GM06990 (cell line): Measurements from ENCODE around the gene CYSTM1.
A peak's percentile ranks its signal among the peaks of the same experiment; 100 is the strongest.

Experiments used
- DNase-seq: peaks from one replicate; pipeline ENCODE4 v3.0.0-alpha.2; 2011; ENCODE audit not compliant: insufficient read length; ENCODE audit errors: extremely low read depth
- H3K27me3 ChIP-seq: replicated peaks from 2 replicates; pipeline ENCODE4 v1.6.0; 2011; ENCODE audit warnings: low read length; ENCODE audit not compliant: control insufficient read depth, insufficient read depth
- H3K36me3 ChIP-seq: 2 replicates; pipeline ENCODE4 v1.5.1; 2011; ENCODE audit warnings: low read length; ENCODE audit not compliant: control insufficient read depth, insufficient read depth
- H3K4me3 ChIP-seq: replicated peaks from 2 replicates; pipeline ENCODE4 v1.5.1; 2011; ENCODE audit warnings: low read depth, mild to moderate bottlenecking, control low read depth, low read length
- TF ChIP-seq, protein P1 (sequence below): IDR thresholded peaks from 2 replicates; pipeline ENCODE4 v1.5.1; 2011; ENCODE audit warnings: low read length, control low read depth, mild to moderate bottlenecking, inconsistent platforms; ENCODE audit not compliant: insufficient read depth, poor library complexity, severe bottlenecking

CYSTM1 gene

GRCh38 chr5:140221697-140222223, 46.8 kb downstream of the CYSTM1 start:
- TF ChIP-seq, protein P1, sequence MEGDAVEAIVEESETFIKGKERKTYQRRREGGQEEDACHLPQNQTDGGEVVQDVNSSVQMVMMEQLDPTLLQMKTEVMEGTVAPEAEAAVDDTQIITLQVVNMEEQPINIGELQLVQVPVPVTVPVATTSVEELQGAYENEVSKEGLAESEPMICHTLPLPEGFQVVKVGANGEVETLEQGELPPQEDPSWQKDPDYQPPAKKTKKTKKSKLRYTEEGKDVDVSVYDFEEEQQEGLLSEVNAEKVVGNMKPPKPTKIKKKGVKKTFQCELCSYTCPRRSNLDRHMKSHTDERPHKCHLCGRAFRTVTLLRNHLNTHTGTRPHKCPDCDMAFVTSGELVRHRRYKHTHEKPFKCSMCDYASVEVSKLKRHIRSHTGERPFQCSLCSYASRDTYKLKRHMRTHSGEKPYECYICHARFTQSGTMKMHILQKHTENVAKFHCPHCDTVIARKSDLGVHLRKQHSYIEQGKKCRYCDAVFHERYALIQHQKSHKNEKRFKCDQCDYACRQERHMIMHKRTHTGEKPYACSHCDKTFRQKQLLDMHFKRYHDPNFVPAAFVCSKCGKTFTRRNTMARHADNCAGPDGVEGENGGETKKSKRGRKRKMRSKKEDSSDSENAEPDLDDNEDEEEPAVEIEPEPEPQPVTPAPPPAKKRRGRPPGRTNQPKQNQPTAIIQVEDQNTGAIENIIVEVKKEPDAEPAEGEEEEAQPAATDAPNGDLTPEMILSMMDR, result no peak
- Histone ChIP-seq H3K36me3 (no peaks in the 10 kb centered on the region), H3K27me3 (no peaks in the 10 kb centered on the region), H3K4me3 (no peak overlapping the region)
- DNase-seq, result no peak

DNA sequence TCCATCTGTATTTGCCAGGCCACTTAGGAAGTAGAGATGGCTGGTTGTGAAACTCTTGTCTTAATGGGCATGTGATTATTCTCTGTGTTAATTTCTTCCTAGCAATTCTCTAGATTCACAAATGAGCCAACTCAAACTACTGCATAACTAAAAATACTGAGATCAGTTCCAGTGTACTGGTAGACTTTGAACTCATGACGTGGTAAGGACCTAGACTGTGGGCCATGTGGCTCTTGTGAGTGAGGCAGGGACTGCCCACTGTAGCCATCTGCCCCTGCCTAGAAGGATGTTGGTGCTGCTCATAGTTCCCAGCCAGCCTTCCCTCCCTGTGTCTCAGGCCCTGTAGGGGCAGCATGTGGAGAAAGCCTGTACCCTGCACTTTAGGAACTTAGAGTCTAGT, 47.4 kb downstream of the CYSTM1 start:
- Histone ChIP-seq H3K4me3 (no peak overlapping the region), H3K36me3 (no peaks in the 10 kb centered on the region), H3K27me3 (no peaks in the 10 kb centered on the region)
- DNase-seq, result no peak
- TF ChIP-seq, protein P1, result no peak

- no peak for DNase-seq
- TF ChIP-seq, protein P1, result no peak
- Histone ChIP-seq H3K27me3 (no peaks in the 10 kb centered on the region), H3K4me3 (no peak overlapping the region), H3K36me3 (no peaks in the 10 kb centered on the region)
Measured at GRCh38 chr5:140223567-140223966, 48.6 kb downstream of the CYSTM1 start.

GRCh38 chr5:140224658-140225057, 49.7 kb downstream of the CYSTM1 start:
- H3K4me3 ChIP-seq, result no peak overlapping the region
- no peaks in the 10 kb centered on the region for H3K36me3 ChIP-seq
- TF ChIP-seq, protein P1, result no peak
- H3K27me3 ChIP-seq, result no peaks in the 10 kb centered on the region
- no peak for DNase-seq

DNA sequence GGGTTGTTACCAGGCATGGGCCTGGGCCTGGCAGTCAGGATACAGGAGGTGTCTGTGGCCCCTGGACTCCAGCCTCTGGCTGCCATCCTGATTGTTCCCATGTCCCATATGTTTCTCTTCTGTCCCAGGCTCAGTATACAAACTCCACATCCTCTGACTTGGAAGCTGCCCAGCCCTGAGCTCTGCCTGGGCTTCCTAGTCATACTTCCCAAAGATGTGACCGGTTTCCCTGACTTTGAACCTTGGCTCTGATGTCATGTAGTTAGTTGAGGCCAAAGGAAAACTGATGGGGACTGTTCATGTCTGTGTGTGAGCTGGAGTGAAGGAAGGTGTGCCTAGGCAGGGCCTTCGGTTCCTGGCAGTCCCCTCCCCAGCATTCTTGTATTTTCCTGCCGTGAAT, 50.4 kb downstream of the CYSTM1 start:
- TF ChIP-seq, protein P1, result no peak
- no peak overlapping the region for H3K4me3 ChIP-seq
- no peak for DNase-seq
- no peaks in the 10 kb centered on the region for H3K27me3 ChIP-seq
- H3K36me3 ChIP-seq, result no peaks in the 10 kb centered on the region

DNA sequence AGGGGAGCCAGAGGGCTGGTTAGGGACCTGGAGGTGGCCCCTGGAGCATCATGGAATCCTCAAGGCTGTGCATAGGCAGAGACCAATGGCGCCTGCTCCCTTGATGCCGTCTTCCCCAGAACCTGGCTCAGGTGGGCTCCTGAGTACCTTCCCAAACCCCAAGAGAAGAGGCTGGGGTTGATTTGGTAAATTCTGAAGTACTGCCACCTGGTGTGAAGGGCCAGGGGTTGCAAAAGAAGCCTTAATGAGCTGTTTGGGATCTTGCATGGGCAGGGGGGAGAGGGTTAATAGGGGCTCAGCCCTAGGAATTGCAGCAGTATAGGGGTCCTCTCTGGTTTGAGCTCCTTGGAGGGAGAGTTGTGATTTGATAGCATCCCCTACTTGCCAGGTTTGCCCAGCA, 52.1 kb downstream of the CYSTM1 start:
- Histone ChIP-seq H3K4me3 (no peak overlapping the region), H3K36me3 (no peaks in the 10 kb centered on the region), H3K27me3 (no peaks in the 10 kb centered on the region)
- TF ChIP-seq, protein P1, result peak; percentile 5
- DNase-seq, result no peak
